IgD-negative memory B cell (primary cell): Measurements from ENCODE around the gene SWSAP1. TPM values are rescaled to one million over a fixed set of nuclear protein-coding genes. Genes with fewer than 3 reads are reported as not detected.
A peak's percentile ranks its signal among the peaks of the same experiment; 100 is the strongest.
"Not testable (repeated sequence)": the region's sequence is repeated elsewhere in the genome, so short reads cannot be mapped to it uniquely, and the experiment has no call there.

Experiments
- H3K27ac Mint-ChIP-seq, 3 donors: one replicate each; pipeline ENCODE4 v1.8.0; 2020 to 2022; ENCODE audit warnings: mild to moderate bottlenecking in 3 of 3, mixed read lengths in 3 of 3, moderate library complexity in 1 of 3
- H3K27me3 Mint-ChIP-seq: one replicate; pipeline ENCODE4 v1.8.0; 2021; ENCODE audit warnings: mixed read lengths
- H3K36me3 Mint-ChIP-seq: one replicate; pipeline ENCODE4 v1.8.0; 2020; ENCODE audit warnings: mild to moderate bottlenecking, mixed read lengths
- H3K4me1 Mint-ChIP-seq, 3 donors: one replicate each; pipeline ENCODE4 v1.8.0; 2020 to 2022; ENCODE audit warnings: mixed read lengths in 3 of 3, mild to moderate bottlenecking in 1 of 3
- H3K4me3 Mint-ChIP-seq, 4 donors: one replicate each; pipeline ENCODE4 v1.8.0; 2020 to 2022; ENCODE audit warnings: mild to moderate bottlenecking in 4 of 4, mixed read lengths in 4 of 4, moderate library complexity in 3 of 4
- H3K9me3 Mint-ChIP-seq, 3 donors: one replicate each; pipeline ENCODE4 v1.8.0; 2020 to 2021; ENCODE audit warnings: mixed read lengths in 3 of 3, mild to moderate bottlenecking in 1 of 3
- polyA plus RNA-seq: library from polyadenylated mRNA; unstranded; fragments of 300-500 nt; fragmentation: Illumina TruSeq; gene quantifications from one replicate; pipeline ENCODE4 v1.2.3, GENCODE V29; 2021

Gene SWSAP1
- polyA plus RNA-seq, 1 donor from 2014 or later: 6.4 TPM

DNA sequence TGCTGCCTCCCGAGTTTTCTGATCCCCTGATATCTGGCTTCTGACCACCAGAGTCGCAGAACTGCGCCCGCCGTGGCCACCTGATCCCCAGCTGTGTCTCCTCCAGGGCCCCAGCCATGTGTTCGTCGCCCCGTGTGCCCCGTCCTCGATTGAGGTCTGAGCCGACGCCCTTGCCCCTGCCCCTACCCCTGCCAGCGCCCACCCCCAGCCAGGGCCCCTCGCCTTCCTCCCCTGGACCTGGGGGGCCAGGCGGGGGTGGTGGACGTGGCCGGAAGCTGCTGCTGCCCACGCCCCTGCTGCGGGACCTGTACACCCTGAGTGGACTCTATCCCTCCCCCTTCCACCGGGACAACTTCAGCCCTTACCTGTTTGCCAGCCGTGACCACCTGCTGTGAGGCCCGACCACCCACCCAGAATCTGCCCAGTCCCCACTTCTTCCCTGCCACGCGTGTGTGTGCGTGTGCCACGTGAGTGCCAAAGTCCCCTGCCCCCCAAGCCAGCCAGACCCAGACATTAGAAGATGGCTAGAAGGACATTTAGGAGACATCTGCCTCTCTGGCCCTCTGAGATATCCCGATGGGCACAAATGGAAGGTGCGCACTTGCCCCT lies 10.1 kb upstream of the SWSAP1 start:
- Mint-ChIP-seq H3K27me3 (no peaks in the 10 kb centered on the region), H3K27ac (no peak overlapping the region)

DNA sequence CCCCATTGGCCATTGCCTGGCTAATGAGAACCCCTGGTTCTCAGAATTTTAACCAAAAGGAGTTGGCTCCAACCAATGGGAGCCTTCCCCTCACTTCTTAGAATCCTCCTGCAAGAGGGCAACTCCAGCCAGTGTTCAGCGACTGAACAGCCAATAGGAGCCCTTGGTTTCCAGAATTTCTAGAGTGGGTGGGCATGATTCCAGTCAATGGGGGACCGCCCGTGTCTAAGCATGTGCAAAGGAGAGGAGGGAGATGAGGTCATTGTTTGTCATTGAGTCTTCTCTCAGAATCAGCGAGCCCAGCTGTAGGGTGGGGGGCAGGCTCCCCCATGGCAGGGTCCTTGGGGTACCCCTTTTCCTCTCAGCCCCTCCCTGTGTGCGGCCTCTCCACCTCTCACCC lies 9.5 kb upstream of the SWSAP1 start:
- H3K4me1 Mint-ChIP-seq: no peaks in the 10 kb centered on the region
- no peaks in the 10 kb centered on the region for H3K9me3 Mint-ChIP-seq
- peaks cover 7% of the 10 kb centered on the region for H3K36me3 Mint-ChIP-seq
- H3K4me3 Mint-ChIP-seq: no peak overlapping the region
- H3K27ac Mint-ChIP-seq: no peak overlapping the region
- H3K27me3 Mint-ChIP-seq: no peaks in the 10 kb centered on the region

More for the DNA sequence above, 10.1 kb upstream of the SWSAP1 start:
- Mint-ChIP-seq H3K4me3 (no peak overlapping the region), H3K36me3 (peaks cover 6% of the 10 kb centered on the region), H3K4me1 (no peaks in the 10 kb centered on the region), H3K9me3 (no peaks in the 10 kb centered on the region)

DNA sequence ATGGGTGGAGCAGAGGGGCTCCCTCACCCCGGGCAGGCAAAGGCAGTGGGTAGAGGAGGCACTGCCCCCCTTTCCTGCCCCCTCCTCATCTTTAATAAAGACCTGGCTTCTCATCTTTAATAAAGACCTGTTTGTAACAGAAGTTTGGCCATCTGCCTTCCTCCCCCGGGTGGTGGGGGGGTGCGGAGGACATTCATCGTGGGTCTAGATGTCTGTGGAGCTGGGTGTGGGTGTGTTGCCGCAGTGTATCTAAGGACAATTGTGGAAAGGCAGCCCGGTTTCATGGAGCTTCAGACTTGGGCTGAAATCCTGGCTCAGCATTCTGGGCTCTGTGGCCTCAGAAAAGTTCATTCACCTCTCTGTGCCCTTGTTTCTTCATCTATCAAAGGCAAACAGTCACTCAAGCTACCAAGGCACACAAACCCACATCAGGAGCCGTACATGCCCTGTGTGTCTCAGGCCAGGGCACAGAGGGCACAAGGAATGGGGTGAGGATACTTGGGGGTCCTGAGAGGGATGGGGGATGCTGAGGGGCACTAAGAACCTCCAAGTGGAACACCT lies 8.8 kb upstream of the SWSAP1 start:
- H3K4me3 Mint-ChIP-seq: no peak overlapping the region
- no peaks in the 10 kb centered on the region for H3K9me3 Mint-ChIP-seq
- H3K27me3 Mint-ChIP-seq: no peaks in the 10 kb centered on the region

DNA sequence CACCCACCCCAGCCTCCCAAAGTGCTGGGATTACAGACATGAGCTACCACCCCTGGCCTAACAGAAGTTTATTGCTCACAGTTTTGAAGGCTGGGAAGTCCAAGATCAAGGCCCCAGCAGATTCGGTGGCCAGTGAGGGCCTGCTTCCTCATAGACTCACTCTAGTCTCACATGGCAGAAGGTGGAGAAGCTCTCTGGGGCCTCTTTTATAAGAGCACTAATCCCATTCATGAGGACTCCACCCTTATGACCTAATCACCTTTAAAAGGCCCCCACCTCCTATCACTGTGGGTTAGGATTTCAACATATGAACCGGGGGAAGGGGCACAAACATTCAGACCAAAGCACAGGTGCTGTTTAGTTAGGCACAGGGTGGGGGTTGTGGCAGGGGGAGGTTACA lies 6.9 kb upstream of the SWSAP1 start:
- no peak overlapping the region for H3K4me3 Mint-ChIP-seq
- no peak overlapping the region for H3K27ac Mint-ChIP-seq
- no peaks in the 10 kb centered on the region for H3K9me3 Mint-ChIP-seq
- peaks cover 12% of the 10 kb centered on the region for H3K36me3 Mint-ChIP-seq
- H3K27me3 Mint-ChIP-seq: no peaks in the 10 kb centered on the region
- peaks cover 0 to 1% (median 0%) of the 10 kb centered on the region in 3 donors for H3K4me1 Mint-ChIP-seq

More for the DNA sequence above, 8.8 kb upstream of the SWSAP1 start:
- no peaks in the 10 kb centered on the region for H3K4me1 Mint-ChIP-seq
- peaks cover 7% of the 10 kb centered on the region for H3K36me3 Mint-ChIP-seq
- no peak overlapping the region for H3K27ac Mint-ChIP-seq

DNA sequence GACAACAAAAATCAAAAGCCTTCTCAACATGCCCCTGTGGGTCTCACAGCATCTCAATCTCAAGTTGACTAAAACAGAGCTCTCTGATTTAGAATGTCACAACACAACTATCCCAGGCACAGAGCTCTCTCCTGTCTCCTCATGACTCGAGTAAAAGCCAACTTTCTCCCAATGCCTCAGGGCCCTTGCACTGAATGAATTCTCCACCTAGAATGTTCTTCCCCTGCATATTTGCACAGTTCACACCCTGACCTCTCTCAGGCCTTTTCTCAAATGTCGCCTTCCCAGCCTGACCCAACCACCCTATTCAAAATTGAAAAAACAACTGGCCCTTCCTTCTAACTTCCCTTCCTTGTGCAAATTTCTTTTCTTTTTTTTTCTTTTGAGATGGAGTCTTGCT lies 3.7 kb upstream of the SWSAP1 start:
- no peaks in the 10 kb centered on the region for H3K27me3 Mint-ChIP-seq
- H3K4me1 Mint-ChIP-seq: peaks cover 0 to 8% (median 7%) of the 10 kb centered on the region in 3 donors

DNA sequence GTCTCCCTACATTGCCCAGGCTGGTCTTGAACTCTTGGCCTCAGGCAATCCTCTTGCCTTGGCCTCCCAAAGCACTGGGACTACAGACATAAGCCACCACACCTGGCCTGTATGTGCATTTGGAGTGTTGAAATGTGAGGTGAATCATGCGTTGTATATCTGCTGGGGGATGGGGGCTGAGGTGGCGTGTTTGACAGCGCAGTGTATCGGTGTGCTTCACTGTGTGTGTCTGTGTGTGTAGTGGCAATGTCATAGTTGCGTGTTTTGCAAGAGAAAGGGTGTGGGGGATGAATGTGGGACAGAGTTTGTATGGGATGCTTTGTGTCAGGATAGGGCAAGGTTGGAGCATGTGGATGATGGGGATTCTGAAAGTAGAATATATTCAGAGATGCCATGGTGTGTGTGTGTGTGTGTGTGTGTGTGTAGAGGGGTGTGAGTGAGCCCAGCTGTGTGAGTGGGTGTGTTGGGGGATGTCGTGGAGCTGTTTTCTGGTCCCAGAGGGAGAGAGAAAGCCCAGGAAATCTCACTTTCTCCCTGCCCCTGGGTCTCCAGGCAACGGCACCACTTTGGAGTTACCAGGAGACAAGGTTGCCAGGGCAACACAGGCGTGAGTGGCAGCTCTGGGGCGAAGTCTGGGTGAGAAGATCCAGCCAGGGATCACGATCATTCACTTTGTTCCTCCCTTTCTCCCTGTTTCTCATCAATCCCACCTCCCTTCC lies 1.1 kb upstream of the SWSAP1 start:
- no peak overlapping the region for H3K27ac Mint-ChIP-seq
- peak overlapping the region in 3 of 4 donors; percentile 12 to 71 (median 63) for H3K4me3 Mint-ChIP-seq

More for the DNA sequence above, 3.7 kb upstream of the SWSAP1 start:
- Mint-ChIP-seq H3K27ac (peak overlapping the region in 1 of 3 donors; percentile 47), H3K9me3 (peaks cover 0 to 1% (median 0%) of the 10 kb centered on the region in 3 donors), H3K4me3 (no peak overlapping the region), H3K36me3 (peaks cover 12% of the 10 kb centered on the region)

DNA sequence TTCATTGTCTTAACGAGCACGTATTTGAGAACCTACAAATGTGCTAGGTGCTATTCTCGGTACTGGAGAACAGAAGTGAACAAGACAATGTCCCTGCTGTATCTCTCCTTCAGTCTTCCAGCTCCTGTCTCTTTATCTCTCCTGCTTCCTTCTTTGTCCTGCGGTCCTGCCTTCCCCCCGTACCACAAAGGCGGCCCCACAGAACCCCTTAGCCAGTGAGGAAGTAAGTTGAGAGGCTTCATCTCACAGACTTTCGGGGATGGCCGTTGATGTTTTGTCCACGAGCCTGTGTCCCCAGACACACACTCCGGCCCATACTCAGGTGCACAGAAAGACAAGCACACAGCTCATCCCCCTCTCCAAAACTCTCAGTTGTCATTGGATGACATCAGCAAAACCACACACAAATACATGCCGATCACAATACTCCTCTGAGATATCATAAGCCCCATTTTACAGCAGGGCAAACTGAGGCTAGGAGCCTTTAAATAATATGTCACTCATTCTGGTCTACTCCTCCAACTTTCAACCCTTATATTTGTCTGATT lies 507 bp upstream of the SWSAP1 start:
- Mint-ChIP-seq H3K4me1 (peaks cover 3 to 18% (median 15%) of the 10 kb centered on the region in 3 donors), H3K27ac (no peak overlapping the region), H3K4me3 (no peak overlapping the region)

More for the DNA sequence above, 1.1 kb upstream of the SWSAP1 start:
- H3K9me3 Mint-ChIP-seq: peaks cover 0 to 1% (median 0%) of the 10 kb centered on the region in 3 donors
- no peaks in the 10 kb centered on the region for H3K27me3 Mint-ChIP-seq
- H3K4me1 Mint-ChIP-seq: peaks cover 3 to 18% (median 15%) of the 10 kb centered on the region in 3 donors
- H3K36me3 Mint-ChIP-seq: peaks cover 14% of the 10 kb centered on the region

DNA sequence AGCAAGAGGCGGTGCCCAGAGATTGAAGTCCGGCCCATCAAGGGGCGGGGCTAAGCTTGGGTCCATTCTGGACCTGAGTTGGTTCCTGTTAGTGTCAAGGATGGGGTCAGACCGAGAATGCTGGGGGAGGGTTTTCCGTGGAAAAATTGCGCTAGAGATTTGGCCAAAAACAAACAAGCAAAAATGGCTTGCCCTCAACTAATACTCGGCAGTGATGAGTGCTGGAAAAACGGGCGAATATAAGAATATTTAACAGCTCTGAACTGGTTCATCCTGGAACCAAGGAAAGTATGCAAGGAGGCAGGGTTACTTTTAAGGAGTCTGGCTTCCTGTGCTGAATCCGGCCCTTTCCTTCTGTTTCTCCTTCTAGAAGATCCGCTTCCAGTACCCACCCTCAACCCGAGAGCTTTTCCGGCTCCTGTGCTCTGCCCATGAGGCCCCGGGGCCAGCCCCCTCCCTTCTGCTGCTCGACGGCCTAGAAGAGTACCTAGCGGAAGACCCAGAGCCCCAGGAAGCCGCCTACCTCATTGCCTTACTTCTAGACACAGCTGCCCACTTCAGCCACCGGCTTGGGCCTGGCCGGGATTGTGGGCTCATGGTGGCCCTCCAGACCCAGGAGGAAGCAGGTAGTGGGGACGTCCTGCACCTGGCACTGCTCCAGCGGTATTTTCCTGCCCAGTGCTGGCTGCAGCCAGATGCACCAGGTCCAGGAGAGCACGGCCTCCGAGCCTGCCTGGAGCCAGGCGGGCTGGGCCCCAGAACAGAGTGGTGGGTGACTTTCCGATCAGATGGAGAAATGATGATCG lies 880 bp downstream of the SWSAP1 start:
- Mint-ChIP-seq H3K4me1 (peaks cover 3 to 23% (median 19%) of the 10 kb centered on the region in 3 donors), H3K9me3 (peaks cover 0 to 1% (median 0%) of the 10 kb centered on the region in 3 donors), H3K36me3 (peaks cover 8% of the 10 kb centered on the region), H3K27ac (no peak overlapping the region), H3K27me3 (no peaks in the 10 kb centered on the region), H3K4me3 (no peak overlapping the region)

More for the DNA sequence above, 507 bp upstream of the SWSAP1 start:
- Mint-ChIP-seq H3K36me3 (peaks cover 11% of the 10 kb centered on the region), H3K9me3 (peaks cover 0 to 1% (median 0%) of the 10 kb centered on the region in 3 donors), H3K27me3 (no peaks in the 10 kb centered on the region)

DNA sequence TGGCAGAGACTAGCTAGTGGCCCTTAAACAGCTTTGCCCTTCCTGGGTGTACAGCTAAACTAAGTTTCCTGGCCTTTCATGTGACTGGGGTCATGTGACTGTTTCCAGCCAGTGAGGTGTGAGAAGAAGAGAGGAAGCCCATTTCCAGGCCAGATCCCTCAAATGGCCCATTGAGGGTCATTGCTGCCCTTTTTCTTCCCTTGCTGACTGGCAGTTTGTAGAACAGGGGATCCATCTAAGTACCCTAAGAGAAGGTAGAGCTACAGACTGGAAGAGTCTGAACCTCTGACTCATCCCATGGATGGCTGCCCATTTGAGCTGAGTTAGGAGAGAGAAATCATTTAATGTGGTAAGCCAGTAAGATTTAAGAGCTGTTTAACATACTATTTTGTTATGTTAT lies 2.8 kb downstream of the SWSAP1 start:
- Mint-ChIP-seq H3K4me3 (peak overlapping the region in 3 of 4 donors; percentile 1 to 71 (median 6)), H3K4me1 (peaks cover 15 to 31% (median 21%) of the 10 kb centered on the region in 3 donors), H3K9me3 (peaks cover 0 to 1% (median 0%) of the 10 kb centered on the region in 3 donors), H3K27me3 (no peaks in the 10 kb centered on the region), H3K36me3 (peaks cover 2% of the 10 kb centered on the region), H3K27ac (peak overlapping the region in 2 of 3 donors; percentile 49 to 81)

DNA sequence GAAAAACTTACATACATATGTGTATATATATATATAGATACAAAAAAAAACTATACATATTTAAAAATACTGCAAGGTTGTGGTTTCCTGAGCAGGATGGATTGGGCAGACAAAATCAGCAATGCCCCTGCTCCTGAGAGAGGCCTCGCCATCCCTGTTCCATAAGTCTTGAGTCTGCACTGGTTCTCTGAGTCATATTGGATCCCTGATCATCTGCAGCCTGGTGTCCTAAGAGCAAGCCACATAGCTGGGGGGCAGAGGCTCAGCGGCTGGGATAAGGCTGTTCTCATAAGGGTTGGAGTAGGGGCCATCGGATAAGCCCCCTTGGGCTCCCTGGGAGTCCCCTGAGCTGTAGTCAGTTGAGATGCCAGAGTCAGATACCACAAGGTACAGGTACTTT lies 3.3 kb downstream of the SWSAP1 start:
- Mint-ChIP-seq H3K27me3 (peaks cover 4% of the 10 kb centered on the region), H3K4me1 (peaks cover 18 to 32% (median 21%) of the 10 kb centered on the region in 3 donors), H3K9me3 (peaks cover 0 to 1% (median 0%) of the 10 kb centered on the region in 3 donors), H3K27ac (no peak overlapping the region), H3K4me3 (no peak overlapping the region), H3K36me3 (peaks cover 2% of the 10 kb centered on the region)

DNA sequence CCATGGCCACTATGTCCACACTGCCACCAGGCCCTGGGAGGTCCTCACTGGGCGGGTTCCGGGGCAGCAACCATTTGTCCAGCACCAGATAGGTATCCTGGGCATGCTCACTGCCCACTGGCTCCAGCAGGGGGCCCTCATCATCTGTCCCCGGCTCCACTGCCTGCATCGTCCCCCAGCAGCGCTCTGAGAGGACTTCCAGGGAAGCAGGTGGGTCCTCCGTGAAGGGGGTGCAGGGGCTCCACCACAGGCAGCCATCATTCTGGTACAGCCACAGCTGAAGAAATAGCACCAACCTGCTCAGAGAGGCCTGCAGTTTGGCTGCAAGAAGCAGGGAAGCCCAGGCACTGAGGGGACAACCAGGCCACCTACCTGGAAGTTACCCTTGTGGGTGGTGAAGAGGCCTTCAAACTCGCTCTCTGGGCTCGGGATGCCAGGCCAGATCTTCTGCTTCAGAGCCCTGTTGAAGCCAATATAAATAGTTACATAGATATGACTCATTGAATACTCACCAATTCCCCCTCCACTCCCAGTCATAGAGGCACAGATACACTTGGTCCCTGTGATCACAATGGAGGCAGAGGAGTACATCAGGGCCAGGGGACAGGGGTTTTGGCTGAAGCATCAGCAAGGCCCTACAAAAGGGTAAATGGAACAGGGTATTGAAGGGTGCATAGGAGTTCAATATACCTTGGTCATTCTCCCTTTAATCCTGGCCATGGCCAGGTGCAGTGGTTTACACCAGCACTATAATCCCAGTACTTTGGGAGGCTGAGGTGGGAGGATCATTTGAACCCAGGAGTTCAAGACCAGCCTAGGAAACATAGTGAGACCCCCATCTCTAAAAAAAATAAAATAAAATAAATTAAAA lies 4.1 kb downstream of the SWSAP1 start:
- Mint-ChIP-seq H3K4me1 (peaks cover 16 to 29% (median 20%) of the 10 kb centered on the region in 3 donors), H3K27me3 (peaks cover 5% of the 10 kb centered on the region), H3K4me3 (no peak overlapping the region), H3K36me3 (peaks cover 2% of the 10 kb centered on the region), H3K27ac (peak overlapping the region in 1 of 3 donors; percentile 93), H3K9me3 (no peaks in the 10 kb centered on the region)

DNA sequence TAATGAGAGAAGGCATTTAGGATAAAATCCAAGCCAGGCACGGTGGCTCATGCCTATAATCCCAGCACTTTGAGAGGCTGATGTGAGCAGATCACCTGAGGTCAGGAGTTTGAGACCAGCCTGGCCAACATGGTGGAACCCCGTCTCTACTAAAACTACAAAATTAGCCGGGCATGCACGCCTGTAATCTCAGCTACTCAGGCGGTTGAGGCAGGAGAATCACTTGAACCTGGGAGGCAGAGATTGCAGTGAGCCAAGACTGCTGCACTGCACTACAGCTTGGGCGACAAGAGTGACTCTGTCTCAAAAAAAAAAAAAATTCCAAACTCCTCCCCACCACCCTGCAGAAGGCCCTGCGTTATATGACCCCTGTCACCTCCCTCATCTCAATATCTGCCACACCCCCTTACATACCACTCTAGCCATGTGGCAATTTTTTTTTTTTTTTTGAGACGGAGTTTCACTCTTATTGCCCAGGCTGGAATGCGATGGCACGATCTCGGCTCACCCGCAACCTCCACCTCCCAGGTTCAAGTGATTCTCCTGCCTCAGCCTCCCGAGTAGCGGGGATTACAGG lies 4.9 kb downstream of the SWSAP1 start:
- H3K27me3 Mint-ChIP-seq, H3K36me3 Mint-ChIP-seq, H3K9me3 Mint-ChIP-seq, H3K4me3 Mint-ChIP-seq, H3K27ac Mint-ChIP-seq: not testable (repeated sequence)
- H3K4me1 Mint-ChIP-seq: peaks cover 15 to 29% (median 20%) of the 10 kb centered on the region in 3 donors

DNA sequence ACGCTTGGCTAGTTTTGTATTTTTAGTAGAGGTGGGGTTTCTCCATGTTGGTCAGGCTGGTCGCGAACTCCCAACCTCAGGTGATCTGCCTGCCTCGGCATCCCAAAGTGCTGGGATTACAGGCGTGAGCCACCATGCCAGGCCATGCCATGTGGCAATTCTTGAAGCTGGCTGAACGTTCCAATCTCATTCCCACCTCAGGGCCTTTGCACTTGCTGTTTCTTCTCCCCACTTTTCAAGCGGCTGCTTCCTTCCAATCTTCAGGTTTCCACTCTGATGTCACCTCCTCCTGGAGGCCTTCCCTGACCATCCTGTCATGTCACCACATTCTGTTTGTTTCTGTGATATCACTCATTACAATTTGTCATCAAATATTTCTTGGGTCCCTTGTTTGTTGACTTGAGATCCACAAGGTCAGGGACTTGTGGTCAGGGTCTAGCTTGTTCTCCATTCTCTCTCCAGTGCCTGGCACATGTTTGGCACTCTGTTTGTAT lies 5.4 kb downstream of the SWSAP1 start:
- H3K36me3 Mint-ChIP-seq: peaks cover 2% of the 10 kb centered on the region
- peak overlapping the region; percentile 85 to 99 (median 98) for H3K27ac Mint-ChIP-seq
- H3K4me3 Mint-ChIP-seq: peak overlapping the region in 2 of 4 donors; percentile 39 to 91
- H3K9me3 Mint-ChIP-seq: no peaks in the 10 kb centered on the region
- H3K27me3 Mint-ChIP-seq: peaks cover 5% of the 10 kb centered on the region
- H3K4me1 Mint-ChIP-seq: peaks cover 19 to 29% (median 20%) of the 10 kb centered on the region in 3 donors
